IMR-90 (cell line): ENCODE results near the gene LAMA2.

Experiments
- POLR2A ChIP-seq: IDR thresholded peaks from 2 replicates; pipeline ENCODE4 v1.6.1; 2012; ENCODE audit warnings: mild to moderate bottlenecking, low read depth, low read length
- TF ChIP-seq, protein P1 (sequence below): conservative IDR thresholded peaks from 2 replicates; pipeline ENCODE4 v1.5.1; 2012; ENCODE audit warnings: mild to moderate bottlenecking, low read depth, low read length, improper control_type of control experiment

GRCh38 chr6:129135451-129135850 lies 252.5 kb downstream of the LAMA2 start:
- TF ChIP-seq POLR2A: no peak
- TF ChIP-seq, protein P1, sequence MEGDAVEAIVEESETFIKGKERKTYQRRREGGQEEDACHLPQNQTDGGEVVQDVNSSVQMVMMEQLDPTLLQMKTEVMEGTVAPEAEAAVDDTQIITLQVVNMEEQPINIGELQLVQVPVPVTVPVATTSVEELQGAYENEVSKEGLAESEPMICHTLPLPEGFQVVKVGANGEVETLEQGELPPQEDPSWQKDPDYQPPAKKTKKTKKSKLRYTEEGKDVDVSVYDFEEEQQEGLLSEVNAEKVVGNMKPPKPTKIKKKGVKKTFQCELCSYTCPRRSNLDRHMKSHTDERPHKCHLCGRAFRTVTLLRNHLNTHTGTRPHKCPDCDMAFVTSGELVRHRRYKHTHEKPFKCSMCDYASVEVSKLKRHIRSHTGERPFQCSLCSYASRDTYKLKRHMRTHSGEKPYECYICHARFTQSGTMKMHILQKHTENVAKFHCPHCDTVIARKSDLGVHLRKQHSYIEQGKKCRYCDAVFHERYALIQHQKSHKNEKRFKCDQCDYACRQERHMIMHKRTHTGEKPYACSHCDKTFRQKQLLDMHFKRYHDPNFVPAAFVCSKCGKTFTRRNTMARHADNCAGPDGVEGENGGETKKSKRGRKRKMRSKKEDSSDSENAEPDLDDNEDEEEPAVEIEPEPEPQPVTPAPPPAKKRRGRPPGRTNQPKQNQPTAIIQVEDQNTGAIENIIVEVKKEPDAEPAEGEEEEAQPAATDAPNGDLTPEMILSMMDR: no peak
